Measurements from ENCODE around the gene LRRC23.

GRCh38 chr12:6927379-6928021, 22.9 kb downstream of the LRRC23 start, which contains the start of gene ATN1:
- TF ChIP-seq EZH2 (IDR thresholded peaks at IDR 0.05; ENCODE audit: low read depth, unreplicated experiment), result no peak
- no peak for TF ChIP-seq CTCF (conservative IDR thresholded peaks at IDR 0.05; ENCODE audit: low read depth in 2 of 2)
- peak; percentile 45 for TF ChIP-seq POLR2AphosphoS5 (IDR thresholded peaks at IDR 0.05; ENCODE audit: low read depth)
- no peak for TF ChIP-seq ZNF331 (CRISPR knock-in tag; IDR thresholded peaks at IDR 0.05; ENCODE audit: low read depth)
- 0 out of 2 replicates have a peak, but pooled peaks have one; percentile 29 for TF ChIP-seq CREB1 (CRISPR knock-in tag; IDR thresholded peaks at IDR 0.05; ENCODE audit: low read depth)

Measured in GM23338 (cell line).